DND-41 (cell line): ENCODE measurements around the gene ST6GALNAC4.

Source experiments
- ATAC-seq: fragments of 200-7000 bp; cut with Tn5 transposase; 3 replicates; pipeline ENCODE4 v1.9.1; 2021; ENCODE audit warnings: low read depth; ENCODE audit not compliant: insufficient read depth
- DNase-seq: peaks from one replicate; pipeline ENCODE4 v3.0.0-alpha.2; 2020
- H2AFZ ChIP-seq: 2 replicates; pipeline ENCODE4 v1.6.0; 2012; ENCODE audit warnings: low read depth, low read length
- H3K27ac ChIP-seq: 2 replicates; pipeline ENCODE4 v1.5.1; 2012; ENCODE audit warnings: low read length, inconsistent platforms
- H3K27me3 ChIP-seq: fragments of 200-600 bp; sonication (generic); 2 replicates; pipeline ENCODE4 v1.6.0; 2012; ENCODE audit warnings: low read length, mild to moderate bottlenecking, inconsistent platforms; ENCODE audit not compliant: insufficient read depth, poor library complexity
- H3K36me3 ChIP-seq: 2 replicates; pipeline ENCODE4 v1.5.1; 2012; ENCODE audit warnings: low read length, inconsistent platforms; ENCODE audit not compliant: insufficient read depth
- H3K4me1 ChIP-seq: 2 replicates; pipeline ENCODE4 v1.5.1; 2012; ENCODE audit warnings: mild to moderate bottlenecking, low read length; ENCODE audit not compliant: insufficient read depth
- H3K4me2 ChIP-seq: 2 replicates; pipeline ENCODE4 v1.6.0; 2012; ENCODE audit warnings: mild to moderate bottlenecking, moderate library complexity, low read length, inconsistent platforms; ENCODE audit not compliant: insufficient read depth
- H3K4me3 ChIP-seq, 2 experiments: fragments of 200-600 bp in 1 of 2; shearing (Covaris generic) in 1 of 2; 2 replicates each; pipeline ENCODE4 v1.5.1; 2012 to 2016; ENCODE audit warnings: inconsistent platforms in 2 of 2, low read length in 2 of 2, mild to moderate bottlenecking in 2 of 2, low read depth in 1 of 2, moderate library complexity in 1 of 2
- H3K79me2 ChIP-seq: 2 replicates; pipeline ENCODE4 v1.6.0; 2012; ENCODE audit warnings: low read length, inconsistent platforms; ENCODE audit not compliant: insufficient read depth
- H3K9ac ChIP-seq: 2 replicates; pipeline ENCODE4 v1.6.0; 2012; ENCODE audit warnings: low read depth, mild to moderate bottlenecking, inconsistent platforms, low read length, moderate library complexity
- H3K9me3 ChIP-seq: 2 replicates; pipeline ENCODE4 v1.5.1; 2012; ENCODE audit warnings: low read length, moderate library complexity, mild to moderate bottlenecking, inconsistent platforms; ENCODE audit not compliant: insufficient read depth, severe bottlenecking
- H4K20me1 ChIP-seq: 2 replicates; pipeline ENCODE4 v1.6.0; 2012; ENCODE audit warnings: low read length; ENCODE audit not compliant: insufficient read depth
- CTCF ChIP-seq: IDR thresholded peaks from 2 replicates; pipeline ENCODE4 v1.5.1; 2012; ENCODE audit warnings: borderline replicate concordance, low read length, moderate library complexity, mild to moderate bottlenecking; ENCODE audit not compliant: poor library complexity, severe bottlenecking; ENCODE audit errors: extremely low read depth
- EZH2 ChIP-seq: IDR thresholded peaks from 3 replicates; pipeline ENCODE4 v1.6.1; 2012; ENCODE audit warnings: borderline replicate concordance, low read depth, mild to moderate bottlenecking, moderate library complexity, low read length, inconsistent platforms; ENCODE audit not compliant: severe bottlenecking

Gene ST6GALNAC4

DNA sequence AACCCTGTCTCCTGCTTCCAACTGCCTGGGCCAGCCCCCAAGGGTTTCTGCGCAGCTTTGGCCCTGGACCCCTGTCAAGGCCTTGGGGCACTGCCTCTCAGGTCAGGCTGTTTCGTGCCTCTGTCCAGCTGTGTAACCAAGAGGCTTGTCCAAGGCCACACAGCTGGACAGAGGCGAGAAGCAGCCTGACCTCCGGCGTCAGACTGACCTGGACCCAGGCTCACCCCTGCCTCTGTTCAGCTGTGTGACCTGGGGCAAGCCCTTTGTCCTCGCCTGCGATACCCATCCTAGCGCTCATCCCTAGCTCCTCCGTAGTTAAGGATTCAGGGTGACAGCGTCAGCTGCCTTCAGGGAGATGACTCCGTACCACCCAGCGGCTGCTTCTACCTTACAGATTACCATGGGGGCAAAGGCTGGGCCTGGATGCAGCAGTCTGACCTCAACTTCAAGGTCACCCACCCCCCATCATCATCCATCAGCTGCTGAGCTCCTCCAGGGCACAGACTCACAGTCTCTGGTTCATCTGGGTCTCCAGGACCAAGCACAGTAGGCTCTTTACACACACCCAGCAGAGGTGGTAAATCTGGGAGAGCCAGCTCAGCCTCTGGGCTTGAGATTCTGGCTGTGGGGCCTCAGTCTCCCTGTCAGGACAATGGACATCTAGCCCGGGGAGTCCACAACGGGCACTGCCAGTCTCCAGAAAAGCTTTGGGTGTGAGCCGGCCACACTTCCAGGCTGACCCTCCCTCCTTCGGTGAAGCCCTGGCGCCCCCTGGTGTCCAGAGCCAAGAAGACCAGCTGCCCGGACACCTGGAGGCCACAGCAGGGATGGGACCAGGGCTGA, 47.3 kb downstream of the ST6GALNAC4 start:
- Histone ChIP-seq H3K79me2 (no peaks in the 10 kb centered on the region), H3K9ac (no peak overlapping the region), H2AFZ (no peak overlapping the region), H3K4me2 (no peak overlapping the region), H3K36me3 (no peaks in the 10 kb centered on the region), H3K4me3 (no peak overlapping the region), H3K27me3 (no peaks in the 10 kb centered on the region), H3K4me1 (peaks cover 5% of the 10 kb centered on the region; the same call in 1 of the 2 replicates), H3K27ac (no peak overlapping the region), H4K20me1 (no peaks in the 10 kb centered on the region; the same call in 1 of the 2 replicates), H3K9me3 (no peaks in the 10 kb centered on the region)
- peak; percentile 81 for TF ChIP-seq CTCF
- no peak for TF ChIP-seq EZH2
- ATAC-seq (peak; percentile 74), DNase-seq (peak; percentile 67)

GRCh38 chr9:127868278-127868902, 48.5 kb downstream of the ST6GALNAC4 start:
- H4K20me1 ChIP-seq = no peaks in the 10 kb centered on the region; the same call in 1 of the 2 replicates
- no peaks in the 10 kb centered on the region for H3K27me3 ChIP-seq
- no peaks in the 10 kb centered on the region for H3K36me3 ChIP-seq
- H3K4me3 ChIP-seq = no peak overlapping the region
- no peak overlapping the region for H3K9ac ChIP-seq
- ATAC-seq = no peak
- TF ChIP-seq CTCF (no peak), EZH2 (no peak)
- DNase-seq = no peak
- no peaks in the 10 kb centered on the region for H3K79me2 ChIP-seq
- no peak overlapping the region for H3K4me2 ChIP-seq
- no peak overlapping the region for H2AFZ ChIP-seq
- no peak overlapping the region for H3K27ac ChIP-seq
- H3K9me3 ChIP-seq = no peaks in the 10 kb centered on the region
- peaks cover 5% of the 10 kb centered on the region; the same call in 1 of the 2 replicates for H3K4me1 ChIP-seq

DNA sequence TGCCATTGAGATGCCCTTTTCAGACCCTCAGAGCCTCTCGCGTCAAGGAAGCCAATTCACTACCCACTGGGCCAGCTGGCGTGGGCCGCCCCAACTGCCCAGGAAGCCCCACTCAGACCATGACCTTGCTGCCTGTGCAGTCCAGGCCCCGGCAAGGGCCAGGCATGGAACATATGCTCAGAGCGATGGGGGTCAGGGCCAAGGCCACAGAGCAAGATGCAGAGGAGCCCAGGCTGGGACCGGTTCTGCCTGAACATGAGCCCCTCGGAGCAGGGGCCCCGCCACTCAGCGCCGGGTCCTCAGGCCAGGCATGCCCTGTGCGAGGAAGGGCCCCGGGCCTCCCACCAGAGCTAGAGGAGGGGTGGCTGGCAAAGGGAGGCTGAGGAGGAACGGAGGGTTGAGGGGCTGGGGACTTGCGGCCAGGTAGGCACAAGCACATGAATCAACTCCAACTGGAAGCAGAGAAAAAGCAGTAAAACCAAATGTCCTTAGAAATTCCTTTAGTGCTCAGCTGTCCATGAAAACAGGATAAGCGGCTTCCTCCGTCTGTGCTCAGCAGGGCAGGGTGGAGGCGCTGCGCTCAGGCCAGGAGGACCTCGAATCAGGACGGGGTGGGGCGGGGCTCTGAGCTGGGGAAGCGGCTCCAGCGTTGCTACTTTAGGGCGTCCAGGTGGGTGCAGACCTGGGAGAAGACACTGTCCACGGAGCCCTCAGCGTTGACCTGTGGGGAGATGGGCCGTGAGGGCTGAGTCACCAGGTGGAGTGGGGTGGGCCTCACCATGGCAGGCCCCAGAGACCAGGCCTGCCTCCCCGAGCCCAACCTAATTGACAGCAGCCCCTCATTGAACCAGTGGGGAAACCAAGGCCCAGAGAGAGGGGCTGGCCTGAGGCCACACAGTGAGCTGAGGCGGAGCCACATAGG, 49.2 kb downstream of the ST6GALNAC4 start:
- Histone ChIP-seq H3K4me1 (peaks cover 5% of the 10 kb centered on the region; the same call in 1 of the 2 replicates), H3K79me2 (no peaks in the 10 kb centered on the region), H3K4me3 (no peak overlapping the region), H2AFZ (no peak overlapping the region), H3K9me3 (no peaks in the 10 kb centered on the region), H3K27me3 (no peaks in the 10 kb centered on the region), H3K36me3 (no peaks in the 10 kb centered on the region), H4K20me1 (no peaks in the 10 kb centered on the region; the same call in 1 of the 2 replicates), H3K4me2 (no peak overlapping the region), H3K27ac (no peak overlapping the region), H3K9ac (no peak overlapping the region)
- TF ChIP-seq CTCF = no peak
- no peak for TF ChIP-seq EZH2
- DNase-seq (no peak), ATAC-seq (no peak)
